Measurements from ENCODE around the gene PTEN.

PTEN gene

DNA sequence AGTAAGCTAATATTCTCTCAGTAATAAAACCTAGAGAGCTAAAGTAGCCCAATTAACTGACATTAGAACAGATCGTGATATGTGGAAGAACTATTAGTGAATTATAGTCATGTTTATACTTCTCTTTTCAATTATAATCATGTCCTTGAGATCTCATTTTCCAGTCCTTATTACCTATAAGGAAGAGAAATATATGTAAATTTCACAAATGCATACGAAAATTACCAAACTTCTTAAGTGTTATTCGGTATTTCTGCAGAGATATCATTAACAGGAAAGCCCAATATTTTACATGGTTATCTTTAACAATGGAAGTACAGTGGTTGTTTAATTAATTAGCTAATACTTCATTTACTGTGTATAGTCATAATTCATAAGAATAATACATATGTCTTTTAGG lies 110.7 kb downstream of the PTEN start:
- no peaks in the 10 kb centered on the region for H3K9me3 ChIP-seq (ENCODE audit: insufficient read depth, low read depth, low read length)
- no peak overlapping the region for H3K23ac ChIP-seq (ENCODE audit: low read length)
- no peak overlapping the region for H4K12ac ChIP-seq (ENCODE audit: low read depth, low read length)
- no peak overlapping the region for H2BK5ac ChIP-seq (ENCODE audit: low read depth, low read length, poor library complexity)
- DNase-seq, result no peak
- no peak overlapping the region for H3K18ac ChIP-seq (ENCODE audit: low read length)
- H3K79me2 ChIP-seq (ENCODE audit: control insufficient read depth, insufficient read depth, low read length, poor library complexity), result no peaks in the 10 kb centered on the region
- H2AK5ac ChIP-seq (ENCODE audit: low read length), result no peak overlapping the region
- no CpG with 5 or more reads among the region's 3 CpGs for WGBS (ENCODE audit: extremely low coverage, insufficient coverage, insufficient read length)
- no peak overlapping the region for H3K14ac ChIP-seq (ENCODE audit: low read length)
- peaks cover 3% of the 10 kb centered on the region for H3K79me1 ChIP-seq (ENCODE audit: low read length)
- no peak overlapping the region for H3K9ac ChIP-seq (ENCODE audit: low read length)
- no peak overlapping the region for H3K4me2 ChIP-seq (ENCODE audit: low read length)
- H3K27me3 ChIP-seq (ENCODE audit: insufficient read depth, low read length), result no peaks in the 10 kb centered on the region
- H4K91ac ChIP-seq (ENCODE audit: low read depth, low read length), result no peak overlapping the region
- H3K4ac ChIP-seq (ENCODE audit: low read depth, low read length), result no peak overlapping the region
- H3K36me3 ChIP-seq (ENCODE audit: control insufficient read depth in 1 of 2, insufficient read depth in 2 of 2, low read length in 2 of 2), result no peaks in the 10 kb centered on the region
- H3K4me3 ChIP-seq (ENCODE audit: low read depth, low read length), result no peak overlapping the region
- no peak overlapping the region for H2BK12ac ChIP-seq (ENCODE audit: low read length)
- H3K4me1 ChIP-seq (ENCODE audit: control insufficient read depth in 1 of 2, insufficient read depth in 2 of 2, low read length in 2 of 2), result peaks cover 0 to 5% of the 10 kb centered on the region in 2 experiments
- no peak overlapping the region for H2AFZ ChIP-seq (ENCODE audit: insufficient read depth, low read length, poor library complexity)
- no peak overlapping the region for H2BK120ac ChIP-seq (ENCODE audit: insufficient read depth, low read length, poor library complexity)
- no peak overlapping the region for H3K27ac ChIP-seq (ENCODE audit: low read depth, low read length)
- no peak overlapping the region for H4K8ac ChIP-seq (ENCODE audit: low read depth, low read length)

DNA sequence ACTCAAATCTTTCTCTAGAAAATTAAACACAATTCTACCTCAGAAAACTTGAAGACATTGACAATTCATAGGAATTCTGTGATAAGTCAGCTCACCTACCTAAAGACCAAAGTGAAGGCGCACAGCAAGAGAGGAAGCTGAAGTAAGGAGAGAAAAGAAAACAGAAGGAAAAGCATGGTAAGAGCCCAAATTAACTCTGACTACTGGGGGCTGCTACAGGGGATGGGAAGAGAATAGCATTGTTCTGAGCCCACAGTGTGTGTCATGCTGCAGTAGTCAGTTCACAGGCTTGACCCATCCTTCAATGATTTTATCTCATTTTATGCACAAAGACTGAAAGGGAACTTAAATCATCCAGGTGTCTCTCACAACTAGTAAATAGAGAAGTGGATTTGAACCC lies 111.3 kb downstream of the PTEN start:
- Histone ChIP-seq H2BK120ac (ENCODE audit: insufficient read depth, low read length, poor library complexity) (no peak overlapping the region), H2BK5ac (ENCODE audit: low read depth, low read length, poor library complexity) (no peak overlapping the region), H3K18ac (ENCODE audit: low read length) (no peak overlapping the region), H3K14ac (ENCODE audit: low read length) (no peak overlapping the region), H3K9ac (ENCODE audit: low read length) (no peak overlapping the region), H4K12ac (ENCODE audit: low read depth, low read length) (no peak overlapping the region), H3K9me3 (ENCODE audit: insufficient read depth, low read depth, low read length) (no peaks in the 10 kb centered on the region), H3K4me2 (ENCODE audit: low read length) (no peak overlapping the region), H4K91ac (ENCODE audit: low read depth, low read length) (no peak overlapping the region), H3K79me1 (ENCODE audit: low read length) (peaks cover 3% of the 10 kb centered on the region), H2BK12ac (ENCODE audit: low read length) (no peak overlapping the region), H3K27me3 (ENCODE audit: insufficient read depth, low read length) (no peaks in the 10 kb centered on the region), H3K27ac (ENCODE audit: low read depth, low read length) (no peak overlapping the region), H3K36me3 (ENCODE audit: control insufficient read depth in 1 of 2, insufficient read depth in 2 of 2, low read length in 2 of 2) (no peaks in the 10 kb centered on the region), H2AK5ac (ENCODE audit: low read length) (no peak overlapping the region), H3K23ac (ENCODE audit: low read length) (no peak overlapping the region), H3K4ac (ENCODE audit: low read depth, low read length) (no peak overlapping the region), H3K4me3 (ENCODE audit: low read depth, low read length) (no peak overlapping the region), H3K4me1 (ENCODE audit: control insufficient read depth in 1 of 2, insufficient read depth in 2 of 2, low read length in 2 of 2) (peaks cover 0 to 5% of the 10 kb centered on the region in 2 experiments), H4K8ac (ENCODE audit: low read depth, low read length) (no peak overlapping the region), H3K79me2 (ENCODE audit: control insufficient read depth, insufficient read depth, low read length, poor library complexity) (no peaks in the 10 kb centered on the region), H2AFZ (ENCODE audit: insufficient read depth, low read length, poor library complexity) (no peak overlapping the region)
- WGBS (ENCODE audit: extremely low coverage, insufficient coverage, insufficient read length), result no CpG with 5 or more reads among the region's 1 CpG
- DNase-seq, result no peak

DNA sequence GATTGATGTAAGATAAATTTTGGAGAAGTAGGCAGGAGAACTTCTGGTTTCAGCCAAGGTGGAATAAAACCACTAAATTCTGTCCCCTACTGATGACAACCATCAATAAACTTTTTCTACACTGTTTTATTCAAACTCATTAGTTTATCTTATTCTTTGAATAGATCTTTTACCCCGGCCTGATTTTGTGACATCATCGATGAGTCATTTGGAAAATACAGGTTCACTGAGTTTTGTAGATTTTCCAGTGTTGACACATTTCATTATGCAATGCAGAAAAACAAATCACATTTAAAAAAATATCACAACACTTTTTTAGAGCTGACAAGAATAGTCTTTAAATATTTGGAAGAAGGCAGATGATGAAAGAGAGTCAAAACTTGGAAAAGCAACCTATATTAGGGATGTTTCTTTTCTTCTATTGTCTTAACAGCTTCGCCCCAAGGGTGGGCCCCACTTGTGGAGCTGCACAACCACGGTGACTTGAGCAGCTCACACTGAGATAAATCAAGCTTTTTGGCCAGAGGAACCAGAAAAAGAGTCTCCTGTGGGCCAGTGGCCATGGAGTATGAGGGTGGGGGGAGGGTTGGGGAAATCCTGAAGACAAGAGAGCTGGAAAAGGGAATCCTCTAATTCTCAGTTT lies 112.8 kb downstream of the PTEN start:
- Histone ChIP-seq H2BK120ac (ENCODE audit: insufficient read depth, low read length, poor library complexity) (no peak overlapping the region), H3K27ac (ENCODE audit: low read depth, low read length) (no peak overlapping the region), H3K4me1 (ENCODE audit: control insufficient read depth in 1 of 2, insufficient read depth in 2 of 2, low read length in 2 of 2) (peaks cover 0 to 5% of the 10 kb centered on the region in 2 experiments), H3K36me3 (ENCODE audit: control insufficient read depth in 1 of 2, insufficient read depth in 2 of 2, low read length in 2 of 2) (no peaks in the 10 kb centered on the region), H3K79me1 (ENCODE audit: low read length) (peaks cover 3% of the 10 kb centered on the region), H3K27me3 (ENCODE audit: insufficient read depth, low read length) (no peaks in the 10 kb centered on the region), H4K8ac (ENCODE audit: low read depth, low read length) (no peak overlapping the region), H2BK12ac (ENCODE audit: low read length) (peak overlapping the region; percentile 36), H4K12ac (ENCODE audit: low read depth, low read length) (no peak overlapping the region), H3K14ac (ENCODE audit: low read length) (no peak overlapping the region), H3K9ac (ENCODE audit: low read length) (no peak overlapping the region), H3K9me3 (ENCODE audit: insufficient read depth, low read depth, low read length) (no peaks in the 10 kb centered on the region), H3K79me2 (ENCODE audit: control insufficient read depth, insufficient read depth, low read length, poor library complexity) (no peaks in the 10 kb centered on the region), H3K4ac (ENCODE audit: low read depth, low read length) (no peak overlapping the region), H2AFZ (ENCODE audit: insufficient read depth, low read length, poor library complexity) (no peak overlapping the region), H4K91ac (ENCODE audit: low read depth, low read length) (no peak overlapping the region), H3K4me3 (ENCODE audit: low read depth, low read length) (no peak overlapping the region), H2BK5ac (ENCODE audit: low read depth, low read length, poor library complexity) (no peak overlapping the region), H3K4me2 (ENCODE audit: low read length) (no peak overlapping the region), H3K18ac (ENCODE audit: low read length) (no peak overlapping the region), H2AK5ac (ENCODE audit: low read length) (no peak overlapping the region), H3K23ac (ENCODE audit: low read length) (no peak overlapping the region)
- WGBS (ENCODE audit: extremely low coverage, insufficient coverage, insufficient read length), result no CpG with 5 or more reads among the region's 4 CpGs
- DNase-seq, result peak in 1 of 2 donors; percentile 42

DNA sequence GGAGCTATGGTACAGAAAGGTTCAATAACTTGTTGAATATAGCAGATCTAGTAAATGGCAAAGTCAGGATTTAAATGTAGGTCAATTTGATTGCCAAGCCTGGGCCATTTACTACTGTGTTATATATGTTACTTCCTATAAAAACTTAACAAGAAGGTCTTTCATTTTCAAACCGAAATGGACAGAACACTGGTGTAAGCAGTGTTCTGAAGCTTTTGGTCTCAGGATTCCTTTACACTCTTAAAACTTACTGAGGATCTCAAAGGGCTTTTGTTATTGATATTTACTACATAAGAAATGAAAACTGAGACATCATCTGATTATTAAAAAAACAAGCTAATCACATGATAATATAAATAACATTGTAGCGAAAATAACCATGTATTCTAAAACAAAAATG lies 114.7 kb downstream of the PTEN start:
- H3K27ac ChIP-seq (ENCODE audit: low read depth, low read length), result no peak overlapping the region
- no peak overlapping the region for H3K14ac ChIP-seq (ENCODE audit: low read length)
- no peak overlapping the region for H4K8ac ChIP-seq (ENCODE audit: low read depth, low read length)
- H2BK12ac ChIP-seq (ENCODE audit: low read length), result no peak overlapping the region
- H3K4ac ChIP-seq (ENCODE audit: low read depth, low read length), result no peak overlapping the region
- no peak overlapping the region for H4K12ac ChIP-seq (ENCODE audit: low read depth, low read length)
- no peak overlapping the region for H3K23ac ChIP-seq (ENCODE audit: low read length)
- no peak overlapping the region for H2BK120ac ChIP-seq (ENCODE audit: insufficient read depth, low read length, poor library complexity)
- no peaks in the 10 kb centered on the region for H3K9me3 ChIP-seq (ENCODE audit: insufficient read depth, low read depth, low read length)
- no CpG with 5 or more reads among the region's 2 CpGs for WGBS (ENCODE audit: extremely low coverage, insufficient coverage, insufficient read length)
- no peak overlapping the region for H3K4me3 ChIP-seq (ENCODE audit: low read depth, low read length)
- DNase-seq, result no peak
- H3K36me3 ChIP-seq (ENCODE audit: control insufficient read depth in 1 of 2, insufficient read depth in 2 of 2, low read length in 2 of 2), result no peaks in the 10 kb centered on the region
- H2AFZ ChIP-seq (ENCODE audit: insufficient read depth, low read length, poor library complexity), result no peak overlapping the region
- no peak overlapping the region for H2AK5ac ChIP-seq (ENCODE audit: low read length)
- no peaks in the 10 kb centered on the region for H3K79me2 ChIP-seq (ENCODE audit: control insufficient read depth, insufficient read depth, low read length, poor library complexity)
- H3K27me3 ChIP-seq (ENCODE audit: insufficient read depth, low read length), result no peaks in the 10 kb centered on the region
- no peak overlapping the region for H3K9ac ChIP-seq (ENCODE audit: low read length)
- no peak overlapping the region for H4K91ac ChIP-seq (ENCODE audit: low read depth, low read length)
- H3K18ac ChIP-seq (ENCODE audit: low read length), result no peak overlapping the region
- H3K4me2 ChIP-seq (ENCODE audit: low read length), result no peak overlapping the region
- peaks cover 0 to 5% of the 10 kb centered on the region in 2 experiments for H3K4me1 ChIP-seq (ENCODE audit: control insufficient read depth in 1 of 2, insufficient read depth in 2 of 2, low read length in 2 of 2)
- peaks cover 3% of the 10 kb centered on the region for H3K79me1 ChIP-seq (ENCODE audit: low read length)
- H2BK5ac ChIP-seq (ENCODE audit: low read depth, low read length, poor library complexity), result no peak overlapping the region

Measured in trophoblast cell (in vitro differentiated cells and primary cell).